ENCODE data around the gene SGK2.

The SGK2 gene

DNA sequence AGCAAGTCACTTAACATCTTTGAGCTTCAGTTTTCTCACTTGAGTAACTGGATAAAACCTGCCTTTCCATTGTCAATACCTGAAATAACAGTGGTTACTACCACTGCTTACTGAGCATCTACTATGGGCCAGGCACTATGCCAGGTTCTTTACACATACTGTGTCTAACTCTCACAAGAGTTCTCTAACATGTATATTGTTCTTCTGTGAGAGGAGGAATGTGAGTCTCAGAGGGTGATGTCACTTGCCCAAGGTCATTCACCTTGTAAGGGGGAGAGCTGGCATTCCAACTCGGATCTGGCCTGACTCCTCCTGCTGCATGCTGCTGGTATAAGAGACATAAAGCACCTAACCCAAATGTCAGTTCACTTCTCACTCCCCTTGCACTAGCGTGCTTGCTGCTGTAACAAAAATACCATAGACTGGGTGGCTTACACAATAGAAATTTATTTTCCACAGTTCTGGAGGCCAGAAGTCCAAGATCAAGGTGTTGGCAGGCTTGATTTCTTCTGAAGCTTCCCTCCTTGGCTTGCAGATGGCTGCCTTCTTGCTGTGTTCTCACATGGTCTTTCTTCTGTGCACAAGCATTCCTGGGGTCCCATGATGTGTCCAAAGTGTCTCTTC, 21.9 kb upstream of the SGK2 start:
- DNase-seq: no peak

- peak; percentile 65 to 71 for DNase-seq
Measured at GRCh38 chr20:43537921-43538877, 20.6 kb upstream of the SGK2 start.

DNA sequence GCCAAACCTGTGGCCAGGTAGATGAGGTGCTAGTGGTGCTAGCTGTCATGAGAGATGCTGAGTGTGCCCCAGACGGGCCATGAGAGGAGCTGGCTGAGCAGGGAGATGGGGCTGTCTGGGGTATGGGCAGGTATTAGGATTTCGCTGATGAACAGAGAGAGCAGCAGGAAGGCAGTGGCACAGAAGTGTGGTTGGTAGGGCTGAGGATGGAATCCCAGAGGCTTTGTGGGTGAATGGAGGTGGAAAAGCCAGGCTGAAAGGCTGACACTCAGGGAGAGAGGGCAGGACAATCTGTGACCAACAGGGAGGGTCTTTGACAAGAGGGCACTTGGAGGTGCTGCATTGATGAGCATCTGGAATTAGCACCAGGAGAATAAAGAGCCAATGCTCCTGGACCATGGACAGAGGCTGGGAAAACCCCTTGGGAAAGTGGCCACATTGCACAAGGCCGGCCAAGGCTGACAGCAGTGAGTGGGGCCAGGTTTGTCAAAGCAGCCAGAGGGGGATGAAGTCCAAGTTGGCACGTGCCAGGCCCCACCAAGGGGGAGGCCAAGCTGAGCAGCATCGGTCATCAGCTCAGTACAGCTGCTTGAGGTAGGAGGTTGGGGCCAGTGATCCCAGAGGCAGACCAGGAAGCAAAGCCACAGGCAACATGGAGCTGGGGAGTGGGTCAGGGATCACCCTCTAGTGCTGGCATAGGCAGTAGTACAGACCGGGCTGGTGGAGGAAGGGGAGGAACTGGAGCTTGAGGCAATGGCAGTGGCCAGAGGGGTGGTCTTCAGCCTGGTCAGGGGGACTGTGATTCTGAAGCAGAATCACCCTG, 19.7 kb upstream of the SGK2 start:
- DNase-seq: no peak

- no peak for DNase-seq
Measured at GRCh38 chr20:43539975-43540672, 18.7 kb upstream of the SGK2 start.

DNA sequence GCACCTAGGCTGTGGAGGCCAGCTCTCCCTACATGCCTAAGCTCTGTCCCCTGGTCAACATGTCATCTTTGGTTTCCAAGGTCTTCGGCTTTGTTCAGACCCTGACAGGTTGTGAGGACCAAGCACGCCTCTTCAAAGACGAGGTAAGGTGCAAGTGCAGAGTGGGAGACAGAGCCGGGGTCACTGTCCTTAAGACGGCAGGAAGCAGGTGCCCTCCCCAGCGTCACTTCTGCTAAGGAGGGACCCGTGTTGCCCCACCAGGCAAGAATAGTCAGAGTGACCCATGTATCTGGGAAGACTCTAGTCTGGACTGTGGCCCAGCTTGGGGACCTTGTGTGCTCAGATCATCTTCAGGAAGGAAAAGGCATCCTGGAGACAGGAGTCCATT, 18.2 kb upstream of the SGK2 start:
- no peak for DNase-seq

- DNase-seq: no peak
Measured at GRCh38 chr20:43541214-43541613, 17.6 kb upstream of the SGK2 start.

DNA sequence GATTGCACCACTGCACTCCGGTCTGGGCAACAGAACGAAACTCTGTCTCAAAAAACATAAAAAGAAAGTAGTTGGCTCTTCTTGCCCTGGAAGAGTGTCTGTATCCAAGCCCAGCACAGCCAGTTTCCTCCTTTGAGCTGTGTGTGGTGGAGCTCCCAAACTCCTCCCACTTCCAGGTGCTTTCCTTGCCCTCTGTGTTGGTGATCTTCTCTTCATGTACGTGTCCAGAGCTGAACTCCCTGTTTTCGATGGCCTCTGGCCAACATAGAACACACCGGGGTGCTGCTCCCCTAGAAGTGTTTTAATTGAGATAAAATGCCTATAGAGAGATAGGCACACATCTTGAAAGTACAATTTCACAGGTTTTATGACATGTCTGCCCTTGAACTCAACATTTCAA, 16.7 kb upstream of the SGK2 start:
- DNase-seq: no peak

GRCh38 chr20:43542674-43543073, 16.2 kb upstream of the SGK2 start:
- DNase-seq: no peak

GRCh38 chr20:43543138-43543537, 15.7 kb upstream of the SGK2 start:
- DNase-seq: no peak

DNA sequence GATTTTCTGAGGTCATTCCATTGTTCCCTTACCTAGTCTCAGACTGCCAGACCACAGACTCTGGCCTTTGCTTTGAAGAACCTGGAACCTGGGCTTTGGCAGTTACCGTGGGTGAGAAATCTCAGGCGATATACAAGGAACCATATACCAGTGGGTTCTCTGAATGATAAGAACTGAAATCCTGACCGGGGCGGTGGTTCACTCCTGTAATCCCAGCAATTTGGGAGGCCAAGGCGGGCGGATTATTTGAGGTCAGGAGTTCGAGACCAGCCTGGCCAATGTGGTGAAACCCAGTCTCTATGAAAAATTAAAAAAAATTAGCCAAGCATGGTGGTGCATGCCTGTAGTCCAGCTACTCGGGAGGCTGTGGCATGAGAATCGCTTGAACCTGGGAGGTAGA, 14.3 kb upstream of the SGK2 start:
- no peak for DNase-seq

GRCh38 chr20:43545837-43546578, 12.8 kb upstream of the SGK2 start:
- DNase-seq: no peak

DNA sequence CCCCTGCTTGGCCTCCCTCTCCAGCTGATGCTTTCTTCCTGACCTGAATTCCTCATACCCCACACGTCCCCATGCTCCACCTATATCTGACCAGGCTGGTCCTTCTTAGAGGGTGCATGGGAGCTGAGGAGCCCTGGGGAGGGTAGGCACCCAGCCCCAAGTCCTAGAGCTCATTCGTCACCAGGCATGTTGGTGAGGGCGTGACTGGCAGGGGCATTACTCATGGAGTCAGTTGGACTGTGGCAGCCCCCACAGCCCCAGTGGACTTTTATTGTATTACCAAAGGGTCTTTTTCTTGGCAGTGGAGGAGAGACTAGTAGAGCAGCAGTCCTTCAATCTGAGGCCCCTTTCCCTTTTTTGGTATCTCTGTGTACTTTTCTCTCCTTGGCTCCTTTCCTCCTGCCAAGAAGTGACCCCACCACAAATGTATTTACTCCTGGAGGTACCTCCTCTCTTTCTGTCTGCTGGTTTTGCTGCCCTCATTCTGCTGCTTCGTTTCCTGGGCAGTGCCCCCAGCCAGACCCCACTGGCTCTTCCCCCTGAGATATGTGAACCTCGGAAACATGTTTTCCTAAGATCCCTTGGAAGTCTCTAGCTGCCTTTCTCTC, 10.4 kb upstream of the SGK2 start:
- no peak for DNase-seq

GRCh38 chr20:43549416-43550065, 9.3 kb upstream of the SGK2 start:
- DNase-seq: no peak

- no peak for DNase-seq
Measured at GRCh38 chr20:43550456-43550855, 8.4 kb upstream of the SGK2 start.

GRCh38 chr20:43554369-43554768, 4.5 kb upstream of the SGK2 start:
- DNase-seq: no peak

GRCh38 chr20:43559147-43559987, 540 bp downstream of the SGK2 start:
- DNase-seq: no peak

GRCh38 chr20:43560974-43561373, 2.1 kb downstream of the SGK2 start:
- DNase-seq: no peak

DNA sequence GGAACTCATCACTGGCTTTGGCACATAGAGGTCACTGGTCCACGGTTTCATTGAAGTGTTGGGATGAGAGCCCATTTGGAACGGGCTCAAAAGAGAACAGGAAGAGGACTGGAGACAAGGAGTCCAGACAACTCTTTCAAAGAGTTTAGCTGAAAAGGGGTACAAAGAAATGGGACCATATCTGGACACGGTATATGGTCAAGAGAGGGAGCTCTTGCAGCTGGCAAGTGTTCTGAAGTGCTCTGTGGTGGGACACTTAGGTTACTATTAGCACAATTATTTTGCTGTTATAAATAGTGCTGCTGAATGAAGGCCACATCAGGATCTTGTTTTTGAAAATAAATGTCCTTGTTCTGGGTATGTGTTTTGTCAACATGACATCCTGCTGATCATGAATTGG, 4.6 kb downstream of the SGK2 start:
- DNase-seq: no peak

GRCh38 chr20:43563991-43564390, 5.2 kb downstream of the SGK2 start:
- no peak for DNase-seq

GRCh38 chr20:43564455-43564854, 5.6 kb downstream of the SGK2 start:
- DNase-seq: no peak

Data from activated CD4-positive, alpha-beta T cell treated with anti-CD3 and anti-CD28 coated beads, Interleukin-2, amount 50 U/mL, for 48 hours (primary cell).